ENCODE measurements around the gene MOB2.

MOB2 gene

DNA sequence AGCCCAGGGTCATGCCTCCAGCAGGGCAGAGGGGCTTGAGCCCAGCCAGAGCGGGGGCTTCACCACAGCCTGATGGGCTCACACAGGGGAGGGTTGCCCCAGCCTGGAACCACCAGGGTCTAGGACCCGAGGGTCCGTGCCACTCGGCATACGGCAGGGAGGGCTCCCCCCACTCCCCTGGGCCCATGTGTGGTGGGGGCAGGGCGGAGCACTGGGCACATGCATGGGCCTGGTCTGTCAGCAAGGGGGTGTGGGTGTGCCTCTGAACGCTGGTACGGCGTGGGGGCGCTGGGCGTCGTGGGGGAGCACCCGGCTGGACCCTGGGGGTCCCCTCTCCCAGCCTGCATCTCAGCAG lies 29.3 kb downstream of the MOB2 start:
- no peak for DNase-seq (ENCODE audit: low read depth in 2 of 2)

DNA sequence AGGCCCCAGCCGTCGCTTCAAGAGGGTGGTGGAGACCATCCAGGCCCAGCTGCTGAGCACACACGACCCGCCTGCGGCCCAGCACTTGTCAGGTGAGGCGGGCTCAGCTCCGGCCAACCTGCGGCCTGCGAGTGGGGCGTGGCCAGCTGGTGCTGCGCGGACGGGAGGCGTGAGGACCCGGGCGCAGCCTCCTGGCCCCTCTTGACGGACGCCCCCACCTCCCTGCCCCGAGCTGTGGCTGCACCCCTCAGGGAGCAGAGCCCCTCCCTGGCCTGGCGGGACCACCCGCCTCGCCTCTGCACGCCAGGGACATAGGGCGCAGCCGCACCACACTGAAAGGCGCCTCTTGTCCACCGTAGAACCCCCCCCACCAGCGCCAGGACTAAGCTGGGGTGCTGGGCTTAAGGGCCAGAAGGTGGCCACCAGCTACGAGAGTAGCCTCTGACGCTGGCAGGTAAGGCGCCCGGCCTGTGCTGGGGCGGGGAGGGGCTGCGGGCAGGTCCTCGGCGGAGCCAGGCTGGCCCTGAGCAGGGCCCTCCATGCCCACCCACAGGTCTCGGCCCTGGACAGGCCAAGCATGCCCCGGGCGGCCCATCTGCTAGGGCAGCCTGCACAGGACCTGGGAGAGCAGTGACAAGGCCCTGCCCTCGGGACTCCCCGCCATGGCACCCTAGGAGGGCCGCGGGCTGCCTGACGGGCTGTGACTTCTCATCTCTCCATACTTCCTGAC lies 29.8 kb downstream of the MOB2 start:
- no peak for DNase-seq (ENCODE audit: low read depth in 2 of 2)

DNA sequence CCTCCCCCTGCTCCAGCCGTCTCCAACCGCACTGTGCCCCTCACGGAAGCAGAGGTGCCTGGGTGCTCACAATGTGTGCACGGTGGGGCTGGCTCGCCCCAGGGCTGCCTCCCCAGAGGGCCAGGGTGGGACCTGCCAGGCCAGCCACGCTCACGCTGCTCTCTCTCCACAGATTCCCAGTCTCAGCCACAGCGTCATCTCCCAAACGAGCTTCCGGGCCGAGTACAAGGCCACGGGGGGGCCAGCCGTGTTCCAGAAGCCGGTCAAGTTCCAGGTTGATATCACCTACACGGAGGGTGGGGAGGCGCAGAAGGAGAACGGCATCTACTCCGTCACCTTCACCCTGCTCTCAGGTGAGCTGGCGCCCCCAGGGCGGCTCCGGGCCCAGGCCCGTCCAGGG lies 30.4 kb downstream of the MOB2 start:
- DNase-seq (ENCODE audit: low read depth in 2 of 2): no peak

DNA sequence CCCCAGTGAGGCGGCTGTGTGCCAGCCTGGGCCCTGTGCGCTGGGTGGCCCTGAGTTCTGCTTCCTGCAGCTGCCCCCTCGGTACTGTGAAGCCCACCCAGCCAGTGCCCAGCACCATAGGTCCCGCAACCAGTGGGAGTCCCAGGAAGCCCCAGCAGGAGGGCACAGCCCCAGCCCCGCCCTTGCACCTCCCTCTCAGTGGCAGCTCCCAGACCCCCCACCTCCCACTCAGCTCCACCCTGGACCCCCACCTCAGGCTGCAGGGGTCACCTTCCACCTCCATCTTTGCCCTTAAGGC lies 30.9 kb downstream of the MOB2 start:
- DNase-seq (ENCODE audit: low read depth in 2 of 2): no peak

DNA sequence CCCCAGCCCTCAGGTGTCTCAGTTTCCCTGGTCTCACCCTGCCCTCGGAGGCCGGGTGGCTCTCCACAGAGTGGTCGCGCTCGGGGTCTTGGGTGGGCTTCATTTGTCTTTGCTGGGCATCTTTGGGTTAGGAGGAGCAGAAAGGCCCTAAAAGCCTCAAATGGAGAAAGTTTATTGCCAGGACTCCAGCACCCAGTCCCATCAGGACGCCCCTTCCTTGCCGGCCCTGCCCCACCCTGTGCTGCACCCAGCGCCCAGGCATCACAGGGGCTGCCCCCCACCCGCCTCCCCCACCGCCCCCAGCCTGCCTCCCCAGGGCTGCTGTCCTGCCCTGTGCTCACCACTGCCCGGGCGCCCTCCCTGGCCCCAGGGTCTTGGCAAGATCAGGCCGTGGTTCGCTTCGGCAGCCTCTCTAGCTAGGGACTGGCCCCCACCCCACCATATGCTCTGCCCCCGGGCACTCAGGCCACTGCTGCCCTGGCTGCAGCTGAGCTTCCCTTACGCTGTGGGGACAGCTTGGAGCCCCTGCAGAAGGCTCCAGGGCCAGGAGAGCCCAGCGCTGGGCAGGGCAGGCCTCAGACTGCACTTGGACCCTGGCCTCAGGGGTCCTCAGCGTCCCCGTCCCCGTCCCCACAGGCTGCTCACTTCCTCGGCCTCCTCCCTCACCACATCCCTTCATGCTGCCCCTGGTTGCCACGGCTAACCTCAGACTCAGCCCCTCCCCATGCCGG lies 31.4 kb downstream of the MOB2 start:
- DNase-seq (ENCODE audit: low read depth in 2 of 2): no peak

DNA sequence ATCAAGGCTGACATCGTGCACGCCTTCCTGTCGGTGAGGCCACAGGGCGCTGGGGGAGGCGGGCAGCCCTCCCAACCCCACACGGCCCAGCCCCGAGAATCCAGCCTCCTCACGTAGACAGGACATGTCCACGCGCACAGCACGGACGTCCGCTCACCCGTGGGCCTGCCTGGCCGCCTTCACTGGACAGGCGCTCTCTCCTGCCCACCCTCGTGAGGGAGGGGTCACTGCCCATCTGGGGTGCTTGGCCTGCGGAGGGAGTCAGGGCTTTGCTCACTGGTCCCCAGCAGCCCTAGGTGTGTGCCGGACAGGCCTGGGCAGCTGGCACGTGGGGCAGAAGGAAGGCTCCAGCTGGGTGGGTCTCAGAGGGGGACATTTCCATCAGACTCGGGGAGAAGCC lies 32.0 kb downstream of the MOB2 start:
- no peak for DNase-seq (ENCODE audit: low read depth in 2 of 2)

DNA sequence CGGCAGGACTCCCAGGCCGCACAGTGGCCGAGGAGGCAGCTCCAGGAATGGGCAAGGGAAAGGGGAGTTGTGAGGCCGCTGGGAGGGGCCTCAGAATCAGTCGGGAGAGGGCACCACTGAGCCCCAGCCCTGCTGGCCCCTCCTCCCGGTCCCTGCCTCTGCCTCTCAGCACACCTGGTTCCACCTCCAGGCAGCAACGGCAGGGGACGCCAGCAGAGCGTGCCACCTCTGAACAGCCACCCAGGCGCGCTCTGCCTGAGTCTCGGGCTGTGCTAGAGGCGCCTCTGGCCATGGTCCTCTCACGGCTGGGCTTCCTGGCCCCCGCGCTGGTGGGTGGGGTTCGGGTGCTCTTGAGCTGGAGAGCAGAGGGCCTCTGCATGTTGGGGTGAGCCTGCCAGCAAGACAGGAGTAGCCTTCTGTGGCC lies 33.0 kb downstream of the MOB2 start:
- no peak for DNase-seq (ENCODE audit: low read depth in 2 of 2)

DNA sequence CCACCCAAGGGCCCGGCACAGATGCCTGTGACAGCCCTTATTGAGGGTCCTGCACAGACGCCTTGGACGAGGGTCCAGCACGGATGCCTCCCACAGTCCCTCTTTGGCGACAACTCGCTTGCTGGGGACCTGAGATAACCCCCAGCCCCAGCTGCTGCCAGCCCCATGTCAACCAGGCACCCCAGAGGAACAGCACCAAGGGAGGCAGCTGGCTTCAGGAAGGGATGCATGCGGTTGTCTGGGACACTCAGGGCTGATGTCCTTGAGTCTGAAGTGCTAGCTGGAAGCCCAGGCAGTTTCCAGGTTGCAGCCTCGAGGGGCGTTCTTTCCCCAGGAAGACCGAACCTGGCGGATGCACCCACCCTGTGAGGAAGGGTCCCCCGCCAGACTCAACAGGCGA lies 33.8 kb downstream of the MOB2 start:
- DNase-seq (ENCODE audit: low read depth in 2 of 2): no peak

DNA sequence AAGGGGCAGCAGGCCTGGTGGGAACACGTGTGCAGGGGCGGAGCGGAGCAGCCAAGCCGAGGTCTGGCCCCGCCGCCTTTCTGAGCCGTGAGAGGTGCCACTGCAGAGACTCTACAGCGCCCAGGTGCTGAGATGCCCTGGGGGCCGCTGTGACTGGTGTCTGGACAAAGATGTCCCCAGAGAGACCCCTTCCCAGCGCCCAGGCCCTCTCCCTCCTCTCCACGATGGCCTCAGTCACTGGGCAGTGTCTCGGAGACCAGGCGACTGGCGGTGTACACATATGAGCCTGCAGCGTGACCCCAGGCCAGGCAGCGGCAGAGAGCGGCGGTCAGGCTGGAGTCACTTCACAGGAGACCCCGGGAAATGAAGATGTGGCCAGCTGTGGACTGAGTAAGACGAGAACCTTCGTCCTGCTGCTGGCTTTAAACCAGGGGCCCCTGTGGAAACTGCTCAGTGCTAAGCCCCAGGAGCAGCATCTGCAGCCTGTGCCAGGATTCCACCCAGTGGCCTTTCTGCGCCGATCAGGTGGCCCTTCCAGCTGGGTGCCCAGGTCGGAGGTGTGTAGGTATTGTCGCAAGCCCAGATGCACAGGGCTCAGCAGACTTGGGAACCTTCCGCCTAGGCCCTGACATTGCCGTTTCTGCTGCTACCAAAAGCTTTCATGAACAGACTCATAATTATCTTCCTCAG lies 34.7 kb downstream of the MOB2 start:
- DNase-seq (ENCODE audit: low read depth in 2 of 2): no peak

DNA sequence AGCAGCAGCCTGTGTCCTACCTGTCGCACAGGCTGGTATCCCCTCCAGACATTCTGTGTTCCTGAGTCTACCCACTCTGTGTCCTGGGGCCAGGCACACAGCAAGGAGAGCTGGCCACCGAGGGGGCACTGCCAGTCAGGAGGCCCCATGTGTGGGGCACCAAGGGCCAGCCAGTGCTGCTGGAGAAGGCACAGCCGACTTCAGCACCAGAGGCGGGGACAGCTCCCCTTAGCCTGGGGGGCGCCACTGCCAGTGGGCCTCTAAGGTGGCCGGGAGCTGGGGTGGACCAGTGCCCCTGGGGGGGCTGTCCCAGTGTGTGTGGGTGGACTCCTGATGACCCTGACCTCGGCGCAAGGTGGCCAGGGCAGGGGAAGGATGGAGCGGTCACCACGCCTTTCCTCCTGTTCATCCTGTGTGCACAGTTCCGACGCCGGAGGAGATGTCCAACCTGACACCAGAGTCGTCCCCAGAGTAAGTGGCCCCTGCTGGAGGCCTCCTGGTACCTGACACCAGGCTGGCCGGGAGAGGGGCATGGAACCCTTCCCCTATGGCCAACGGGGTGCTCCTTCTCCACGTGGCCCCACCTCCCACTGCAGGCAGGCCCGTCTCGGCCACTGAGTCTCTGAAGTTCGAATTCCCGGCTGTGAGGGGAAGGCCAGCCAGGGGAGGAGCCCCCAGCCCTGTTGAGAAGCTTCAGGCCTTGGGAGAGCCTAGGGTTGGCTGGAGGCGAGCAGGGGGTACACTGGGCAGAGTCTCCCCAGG lies 35.4 kb downstream of the MOB2 start:
- no peak for DNase-seq (ENCODE audit: low read depth in 2 of 2)

DNA sequence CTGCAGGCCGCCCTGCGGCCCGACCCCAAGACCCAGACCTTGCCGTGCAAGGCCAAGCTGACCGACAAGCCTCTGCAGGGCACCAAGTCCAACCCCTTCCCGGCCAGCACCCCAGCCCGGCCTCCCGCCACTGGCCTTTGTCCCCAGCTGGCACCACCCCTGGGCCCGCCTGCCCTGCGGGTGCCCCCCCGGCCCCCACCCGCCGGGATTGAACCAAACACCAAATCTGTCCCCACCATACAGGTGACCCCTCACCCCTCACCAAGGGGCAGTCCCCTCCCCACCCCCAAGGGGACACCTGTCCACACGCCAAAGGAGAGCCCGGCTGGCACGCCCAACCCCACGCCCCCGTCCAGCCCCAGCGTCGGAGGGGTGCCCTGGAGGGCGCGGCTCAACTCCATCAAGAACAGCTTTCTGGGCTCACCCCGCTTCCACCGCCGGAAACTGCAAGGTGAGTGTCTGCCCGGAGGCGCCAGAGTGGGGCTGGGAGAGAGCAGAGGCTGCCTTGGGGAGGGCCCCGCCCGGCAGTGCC lies 36.2 kb downstream of the MOB2 start:
- DNase-seq (ENCODE audit: low read depth in 2 of 2): no peak

DNA sequence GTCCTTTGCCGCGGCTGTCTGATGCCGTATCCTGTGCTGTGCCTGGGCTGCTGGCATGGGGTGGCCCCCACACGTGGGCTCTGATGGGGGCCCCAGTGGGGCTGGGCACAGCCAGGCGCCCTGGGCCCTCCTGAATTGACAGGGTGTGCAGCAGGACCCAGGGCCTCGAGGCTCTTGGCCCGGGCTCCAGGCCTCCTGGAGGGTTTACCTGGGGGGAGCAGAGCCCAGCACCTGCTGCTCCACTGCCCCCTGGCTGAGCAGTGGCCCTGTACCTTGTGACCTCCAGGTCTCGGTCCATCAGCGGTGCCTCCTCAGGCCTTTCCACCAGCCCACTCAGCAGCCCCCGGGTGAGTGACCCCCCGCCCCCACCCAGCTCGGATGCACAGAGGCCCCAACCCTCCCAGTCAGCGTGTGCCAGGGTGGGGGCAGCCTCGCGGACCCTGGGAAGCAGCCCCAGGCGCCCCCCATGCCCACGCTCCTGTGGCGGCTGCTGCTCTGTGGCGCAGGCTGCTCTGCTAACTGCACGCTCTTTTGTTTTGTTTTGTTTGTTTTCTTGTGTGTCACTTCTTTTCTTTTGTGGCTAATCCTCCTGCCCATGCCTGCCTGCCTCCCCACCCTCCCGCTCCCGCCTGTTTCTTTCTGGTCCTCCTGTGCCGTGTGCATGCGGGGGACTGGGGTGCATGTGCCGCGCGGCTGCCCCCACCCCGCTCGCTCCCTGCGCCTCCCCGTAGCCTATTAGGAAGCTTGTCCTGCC lies 36.9 kb downstream of the MOB2 start:
- no peak for DNase-seq (ENCODE audit: low read depth in 2 of 2)

DNA sequence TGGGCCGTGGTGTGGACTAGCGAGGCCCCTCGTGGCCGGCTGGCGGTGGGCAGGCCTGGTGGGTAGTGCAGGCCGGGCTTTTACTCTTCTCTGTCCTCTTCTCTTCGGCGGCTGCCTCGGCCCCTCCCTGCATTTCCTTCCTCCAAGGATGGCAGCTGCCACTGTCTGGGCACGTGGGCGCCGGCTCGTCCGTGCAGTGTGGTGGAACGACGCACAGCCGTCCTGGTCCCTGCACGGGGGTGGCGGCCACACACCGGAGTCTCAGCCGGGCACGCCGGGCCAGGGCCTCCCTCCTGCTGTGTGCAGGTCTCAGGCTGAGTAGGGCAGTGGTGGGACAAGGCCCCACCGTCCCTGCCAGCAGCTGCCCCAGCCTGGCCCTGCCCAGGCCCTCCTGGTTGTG lies 37.7 kb downstream of the MOB2 start:
- DNase-seq (ENCODE audit: low read depth in 2 of 2): no peak

DNA sequence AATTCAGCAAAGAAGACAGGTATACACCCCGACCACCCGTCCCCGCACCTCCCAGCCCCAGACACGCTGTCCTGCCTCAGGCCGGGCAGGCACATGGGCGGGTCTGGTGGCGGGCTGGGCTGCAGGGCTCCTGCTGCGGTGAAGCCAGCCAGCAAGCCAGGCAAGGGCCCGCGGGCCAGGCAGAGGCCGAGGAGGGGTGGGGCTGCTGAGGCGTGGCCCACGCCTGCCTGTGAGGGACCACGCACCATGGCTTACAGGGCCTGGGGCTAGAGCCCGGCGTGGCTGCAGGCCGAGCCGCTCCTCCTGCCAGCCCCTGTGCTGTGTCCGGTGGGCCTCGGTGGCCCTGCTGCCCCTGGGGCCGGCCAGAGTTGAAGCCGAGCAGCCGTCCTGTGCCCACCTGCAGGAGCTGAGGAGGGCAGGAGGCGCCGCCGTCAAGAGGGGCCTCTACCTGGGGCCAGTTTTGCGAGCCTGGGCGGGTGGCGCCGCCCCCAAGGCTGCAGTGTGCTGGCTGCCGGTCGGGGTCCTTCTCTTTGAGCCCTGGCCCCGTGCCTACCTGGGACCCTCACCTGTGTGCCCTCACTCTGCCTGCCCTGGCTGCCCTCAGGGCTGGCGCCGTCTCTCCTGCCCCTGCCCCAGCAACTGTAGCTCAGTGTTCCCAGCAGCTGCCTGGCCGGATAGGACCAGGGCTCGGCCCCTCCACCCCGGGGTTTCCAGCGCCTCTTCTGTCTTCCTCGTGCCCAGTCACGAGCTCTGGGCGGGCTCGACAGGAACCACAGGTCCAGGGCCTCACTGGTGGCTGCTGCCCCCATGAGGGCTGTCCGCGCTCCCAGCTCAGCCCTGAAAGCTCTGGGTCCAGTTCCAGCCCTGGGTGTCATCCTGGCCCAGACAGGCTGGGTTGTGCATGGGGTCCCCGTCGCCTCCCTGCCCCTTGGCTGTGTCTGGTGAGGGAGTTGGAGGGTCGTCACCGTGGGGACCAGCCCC lies 38.4 kb downstream of the MOB2 start:
- no peak for DNase-seq (ENCODE audit: low read depth in 2 of 2)

DNA sequence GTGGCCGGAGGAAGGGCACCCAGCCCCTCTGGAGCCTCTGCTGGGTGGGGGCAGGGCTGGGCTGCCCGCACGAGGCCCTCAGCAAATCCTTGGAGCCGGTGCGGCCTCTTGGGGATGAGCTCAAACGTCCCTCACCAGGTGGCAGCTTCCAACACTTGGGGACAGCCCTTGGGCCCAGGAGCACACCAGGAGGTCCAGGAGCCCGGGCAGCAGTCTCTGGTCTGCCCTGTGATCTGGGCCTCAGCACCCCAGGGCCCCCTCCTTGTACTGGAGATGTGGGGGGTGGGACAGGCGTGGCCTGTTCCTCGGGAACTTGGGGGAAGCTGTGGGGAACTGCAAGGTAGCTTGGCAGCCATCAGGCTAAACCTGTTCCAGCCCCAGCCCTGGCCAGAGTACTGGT lies 40.0 kb downstream of the MOB2 start:
- no peak for DNase-seq (ENCODE audit: low read depth in 2 of 2)

DNA sequence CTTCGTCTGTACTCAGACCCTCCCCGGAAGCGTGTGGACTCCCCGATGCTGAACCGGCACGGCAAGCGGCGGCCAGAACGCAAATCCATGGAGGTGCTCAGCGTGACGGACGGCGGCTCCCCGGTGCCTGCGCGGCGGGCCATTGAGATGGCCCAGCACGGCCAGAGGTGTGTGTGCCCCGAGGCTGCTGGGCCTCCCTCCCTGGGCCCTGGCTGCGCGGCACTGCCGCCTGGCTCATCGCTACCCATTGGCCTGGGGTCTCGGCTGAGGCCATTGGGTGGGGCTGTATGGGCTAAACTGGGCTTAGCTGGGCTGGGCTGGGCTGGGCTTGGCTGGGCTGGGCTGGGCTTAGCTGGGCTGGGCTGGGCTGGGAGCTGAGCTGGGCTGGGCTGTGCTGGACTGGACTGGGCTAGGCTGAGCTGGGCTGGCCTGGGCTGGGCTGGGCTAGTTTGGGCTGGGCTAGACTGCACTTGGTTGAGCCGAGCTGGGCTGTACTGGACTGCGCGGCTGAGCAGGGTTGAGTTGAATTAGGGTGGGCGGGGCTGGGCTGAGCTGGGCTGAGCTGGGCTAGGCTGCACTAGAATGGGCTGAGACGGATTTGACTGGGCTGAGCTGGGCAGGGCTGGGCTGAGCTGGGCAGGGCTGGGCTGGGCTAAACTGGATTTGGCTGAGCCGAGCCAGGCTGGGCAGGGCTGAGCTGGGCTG lies 40.7 kb downstream of the MOB2 start:
- no peak for DNase-seq (ENCODE audit: low read depth in 2 of 2)

DNA sequence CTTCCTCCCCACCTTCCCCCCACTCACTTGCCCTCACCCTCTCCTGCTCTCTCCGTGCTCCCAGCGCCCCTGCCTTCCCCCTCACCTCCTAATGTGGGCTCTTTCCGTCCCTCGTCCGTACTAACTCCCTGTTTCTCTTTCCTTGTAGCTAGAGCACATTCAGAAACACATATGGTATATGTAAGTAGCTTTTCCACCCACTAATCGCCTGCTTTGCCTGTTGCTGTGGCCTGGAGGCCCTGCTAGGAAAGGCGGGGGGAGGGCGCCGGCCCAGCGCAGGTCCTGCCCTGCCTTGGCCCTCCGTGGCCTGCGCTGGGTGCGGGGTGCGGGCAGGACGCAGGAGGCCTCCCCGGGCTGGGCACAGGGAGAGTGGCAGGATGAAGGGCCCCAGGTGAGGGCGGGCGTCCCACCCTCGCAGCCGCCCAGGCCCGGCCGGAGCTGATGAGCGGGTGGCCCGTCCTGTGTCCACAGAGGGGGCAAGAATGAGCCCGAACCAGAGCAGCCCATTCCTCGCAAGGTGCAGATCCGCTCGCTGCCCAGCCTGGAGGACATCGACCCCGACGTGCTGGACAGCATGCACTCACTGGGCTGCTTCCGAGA lies 41.7 kb downstream of the MOB2 start:
- no peak for DNase-seq (ENCODE audit: low read depth in 2 of 2)

DNA sequence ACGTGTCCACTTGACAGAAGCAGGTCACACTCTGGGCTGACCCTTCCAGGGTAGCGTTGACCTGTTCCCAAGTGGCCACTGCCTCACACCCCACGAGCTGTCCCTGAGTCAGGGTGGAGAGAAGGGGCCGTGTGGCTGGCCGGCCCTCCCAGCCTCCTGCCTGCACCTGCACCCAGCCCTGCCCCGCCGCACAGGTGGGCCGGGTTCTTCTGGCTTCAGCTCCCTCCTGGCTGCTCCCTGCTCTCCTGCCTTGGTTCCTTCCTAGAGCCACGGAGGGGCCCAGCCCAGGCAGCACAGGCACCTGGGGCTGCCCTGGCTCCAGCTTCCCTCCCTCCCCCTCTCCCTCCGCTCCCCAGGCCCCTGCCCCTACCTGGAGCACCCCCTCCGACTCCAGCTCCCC lies 42.3 kb downstream of the MOB2 start:
- no peak for DNase-seq (ENCODE audit: low read depth in 2 of 2)

DNA sequence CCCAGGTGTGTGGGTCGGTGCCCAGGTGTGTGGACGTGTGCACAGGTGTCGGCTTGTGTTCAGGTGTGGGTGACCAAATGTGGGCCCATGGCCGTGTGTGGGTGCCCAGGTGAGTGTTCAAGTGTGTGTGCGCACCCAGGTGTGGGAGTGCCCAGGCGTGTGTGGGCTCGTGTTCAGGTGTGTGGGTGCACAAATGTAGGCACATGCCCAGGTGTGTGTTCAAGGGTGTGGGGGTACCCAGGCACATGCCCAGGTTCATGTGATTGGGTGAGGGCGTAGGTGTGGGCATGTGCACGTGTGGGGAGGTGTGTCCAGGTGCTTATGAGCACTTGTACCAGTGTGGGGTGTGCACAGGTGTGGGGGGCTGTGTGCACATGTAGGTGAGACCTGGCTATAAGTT lies 42.8 kb downstream of the MOB2 start:
- no peak for DNase-seq (ENCODE audit: low read depth in 2 of 2)
